Body of pancreas (tissue), 4 donors: Measurements from ENCODE around the gene EXOC2. TPM values are rescaled to one million over a fixed set of nuclear protein-coding genes. Genes with fewer than 3 reads are reported as not detected.

ENCODE experiments used
- ATAC-seq: fragments of 150-250 bp; one replicate; pipeline ENCODE4 v1.9.1; 2016
- DNase-seq, 4 donors: peaks; one replicate each; pipeline ENCODE4 v3.0.0-alpha.2; 2019
- H3K27ac ChIP-seq, 4 donors: fragments of 200-600 bp; sonication (generic); 1 replicate in 3 of 4; 2 replicates in 1 of 4; pipeline versions ENCODE4 v1.5.1 to v1.6.1; 2016 to 2019; ENCODE audit warnings: mild to moderate bottlenecking in 1 of 4, mixed read lengths in 1 of 4, moderate library complexity in 1 of 4
- H3K27me3 ChIP-seq, 2 donors: fragments of 200-600 bp; sonication (generic); one replicate each; pipeline ENCODE4 v1.6.0; 2016; ENCODE audit warnings: mild to moderate bottlenecking in 1 of 2
- H3K36me3 ChIP-seq, 2 donors: fragments of 200-600 bp; sonication (generic); replicated peaks in 1 of 2; 2 replicates each; pipeline ENCODE4 v1.5.1; 2016; ENCODE audit warnings: low read depth in 2 of 2; ENCODE audit not compliant: insufficient read depth in 1 of 2
- H3K4me1 ChIP-seq: fragments of 200-600 bp; sonication (generic); one replicate; pipeline ENCODE4 v1.6.0; 2016
- H3K4me3 ChIP-seq, 2 donors: fragments of 200-600 bp; sonication (generic); 1 replicate in 1 of 2; 2 replicates in 1 of 2; pipeline ENCODE4 v1.5.1; 2016 to 2019
- H3K9me3 ChIP-seq, 3 donors: fragments of 200-600 bp; sonication (generic); 1 replicate in 2 of 3; 2 replicates in 1 of 3; pipeline ENCODE4 v1.5.1; 2016
- POLR2A ChIP-seq, 3 donors: fragments of 450-650 bp; IDR thresholded peaks; one replicate each; pipeline ENCODE4 v1.6.1; 2016; ENCODE audit warnings: antibody characterized with exemption in 3 of 3, mild to moderate bottlenecking in 2 of 3
- WGBS, 2 donors: methylation state at CpG; one replicate each; pipeline ENCODE4 v1.1.5; 2017; 5-methylcytosine and 5-hydroxymethylcytosine counted together
- intact Hi-C: fragments of 100-400 bp; cut with DNase I; formaldehyde crosslinking; loops from one replicate; pipeline ENCODE4 v1.15.1; 2023
- total RNA-seq, 2 donors: library from RNA; depleted of rRNA; stranded (reverse); fragments of >200 nt; gene quantifications; one replicate each; pipeline ENCODE4 v1.1.0, GENCODE V29; 2016
- TF ChIP-seq, protein P1 (sequence below), 7 experiments: fragments of 450-650 bp in 4 of 7; fragments of 200-600 bp in 3 of 7; sonication (generic) in 3 of 7; IDR thresholded peaks; one replicate each; pipeline ENCODE4 v1.5.1; 2016 to 2019; ENCODE audit warnings: antibody characterized with exemption in 7 of 7

The EXOC2 gene
- total RNA-seq, 2 donors from 2014 or later: 10.5 to 10.6 TPM

GRCh38 chr6:731924-732323, 39.0 kb upstream of the EXOC2 start:
- H3K36me3 ChIP-seq: no peaks in the 10 kb centered on the region
- DNase-seq (peak in 2 of 4 donors; percentile 13 to 22), ATAC-seq (no peak)
- intact Hi-C loops: no loop called here
- no peak overlapping the region for H3K4me3 ChIP-seq
- no peaks in the 10 kb centered on the region for H3K27me3 ChIP-seq
- no peak for TF ChIP-seq POLR2A (IDR thresholded peaks at IDR 0.05)
- TF ChIP-seq, protein P1, sequence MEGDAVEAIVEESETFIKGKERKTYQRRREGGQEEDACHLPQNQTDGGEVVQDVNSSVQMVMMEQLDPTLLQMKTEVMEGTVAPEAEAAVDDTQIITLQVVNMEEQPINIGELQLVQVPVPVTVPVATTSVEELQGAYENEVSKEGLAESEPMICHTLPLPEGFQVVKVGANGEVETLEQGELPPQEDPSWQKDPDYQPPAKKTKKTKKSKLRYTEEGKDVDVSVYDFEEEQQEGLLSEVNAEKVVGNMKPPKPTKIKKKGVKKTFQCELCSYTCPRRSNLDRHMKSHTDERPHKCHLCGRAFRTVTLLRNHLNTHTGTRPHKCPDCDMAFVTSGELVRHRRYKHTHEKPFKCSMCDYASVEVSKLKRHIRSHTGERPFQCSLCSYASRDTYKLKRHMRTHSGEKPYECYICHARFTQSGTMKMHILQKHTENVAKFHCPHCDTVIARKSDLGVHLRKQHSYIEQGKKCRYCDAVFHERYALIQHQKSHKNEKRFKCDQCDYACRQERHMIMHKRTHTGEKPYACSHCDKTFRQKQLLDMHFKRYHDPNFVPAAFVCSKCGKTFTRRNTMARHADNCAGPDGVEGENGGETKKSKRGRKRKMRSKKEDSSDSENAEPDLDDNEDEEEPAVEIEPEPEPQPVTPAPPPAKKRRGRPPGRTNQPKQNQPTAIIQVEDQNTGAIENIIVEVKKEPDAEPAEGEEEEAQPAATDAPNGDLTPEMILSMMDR (IDR thresholded peaks at IDR 0.05): no peak
- no peaks in the 10 kb centered on the region for H3K9me3 ChIP-seq
- no peak overlapping the region for H3K27ac ChIP-seq
- no peaks in the 10 kb centered on the region for H3K4me1 ChIP-seq
- 16 to 31% methylated on average over 7 of the region's 7 CpGs for WGBS, 2 donors

GRCh38 chr6:729606-730320, 36.8 kb upstream of the EXOC2 start:
- intact Hi-C loops: no loop called here
- TF ChIP-seq, protein P1 (IDR thresholded peaks at IDR 0.05): no peak
- TF ChIP-seq POLR2A (IDR thresholded peaks at IDR 0.05): no peak

DNA sequence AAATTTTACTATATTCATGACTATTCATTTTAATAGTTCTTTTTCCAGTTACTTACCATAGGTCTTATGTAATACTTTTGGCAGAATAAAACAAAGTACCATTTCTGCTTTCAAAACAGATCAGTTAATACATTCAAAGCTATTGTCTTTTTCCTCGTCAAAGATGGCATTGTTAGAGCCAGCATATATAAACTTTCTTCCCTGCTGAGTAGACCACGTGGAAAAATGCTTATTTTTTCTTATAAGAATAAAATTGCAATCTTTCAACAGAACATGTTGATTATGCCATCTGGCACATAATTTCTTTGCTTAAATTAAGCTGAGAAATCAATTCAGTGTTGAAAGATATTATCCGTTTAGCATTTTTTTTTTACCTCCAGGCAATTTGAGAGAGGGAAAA, 34.9 kb upstream of the EXOC2 start:
- ATAC-seq (no peak), DNase-seq (no peak)
- no peak overlapping the region for H3K27ac ChIP-seq
- H3K9me3 ChIP-seq: no peaks in the 10 kb centered on the region
- no peak overlapping the region for H3K4me3 ChIP-seq
- no peaks in the 10 kb centered on the region for H3K36me3 ChIP-seq
- 48 to 51% methylated on average over 3 of the region's 3 CpGs for WGBS, 2 donors
- no peaks in the 10 kb centered on the region for H3K27me3 ChIP-seq
- no peaks in the 10 kb centered on the region for H3K4me1 ChIP-seq
- intact Hi-C loops: no loop called here
- no peak for TF ChIP-seq POLR2A (IDR thresholded peaks at IDR 0.05)
- TF ChIP-seq, protein P1 (IDR thresholded peaks at IDR 0.05): no peak

More at GRCh38 chr6:729606-730320, 36.8 kb upstream of the EXOC2 start:
- Histone ChIP-seq H3K4me3 (no peak overlapping the region), H3K27ac (no peak overlapping the region), H3K9me3 (no peaks in the 10 kb centered on the region), H3K27me3 (no peaks in the 10 kb centered on the region), H3K36me3 (no peaks in the 10 kb centered on the region), H3K4me1 (no peaks in the 10 kb centered on the region)
- WGBS, 2 donors: 71 to 77% methylated on average over 10 of the region's 10 CpGs
- DNase-seq (no peak), ATAC-seq (no peak)

DNA sequence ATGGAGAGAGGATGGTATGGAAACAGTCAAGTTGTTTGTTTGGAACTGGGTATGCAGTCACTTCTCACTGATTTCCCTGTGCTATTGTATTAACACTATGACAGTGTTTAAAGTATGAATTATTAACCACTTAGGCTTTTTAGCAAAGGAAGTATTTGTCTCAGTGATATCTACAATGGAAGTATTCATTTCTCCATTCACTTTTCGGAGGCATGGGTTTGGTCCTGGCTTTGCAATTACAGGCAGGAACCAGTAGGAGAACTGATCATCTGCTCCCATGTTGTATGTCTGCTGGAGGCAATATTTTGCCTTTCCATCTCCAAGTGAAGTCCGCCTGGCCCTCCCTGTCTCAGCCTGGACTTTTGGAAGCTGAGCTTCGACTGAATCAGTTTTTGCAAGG, 30.6 kb upstream of the EXOC2 start:
- intact Hi-C loops: no loop called here
- H3K27me3 ChIP-seq: no peaks in the 10 kb centered on the region
- no peak overlapping the region for H3K4me3 ChIP-seq
- TF ChIP-seq POLR2A (IDR thresholded peaks at IDR 0.05): no peak
- TF ChIP-seq, protein P1 (IDR thresholded peaks at IDR 0.05): no peak
- H3K4me1 ChIP-seq: no peaks in the 10 kb centered on the region
- no peak for DNase-seq
- no peak overlapping the region for H3K27ac ChIP-seq
- ATAC-seq: no peak
- H3K36me3 ChIP-seq: no peaks in the 10 kb centered on the region
- WGBS, 2 donors: 70 to 72% methylated on average over 3 of the region's 3 CpGs
- H3K9me3 ChIP-seq: no peaks in the 10 kb centered on the region

- ATAC-seq (no peak), DNase-seq (no peak)
- H3K9me3 ChIP-seq: no peaks in the 10 kb centered on the region
- intact Hi-C loops: no loop called here
- WGBS, 2 donors: 74 to 80% methylated on average over 4 of the region's 4 CpGs
- no peak overlapping the region for H3K4me3 ChIP-seq
- H3K27me3 ChIP-seq: no peaks in the 10 kb centered on the region
- H3K36me3 ChIP-seq: no peaks in the 10 kb centered on the region
- no peaks in the 10 kb centered on the region for H3K4me1 ChIP-seq
- no peak overlapping the region for H3K27ac ChIP-seq
- TF ChIP-seq POLR2A (IDR thresholded peaks at IDR 0.05): no peak
- TF ChIP-seq, protein P1 (IDR thresholded peaks at IDR 0.05): no peak
Measured at GRCh38 chr6:722608-723007, 29.7 kb upstream of the EXOC2 start.
